Glutamatergic neuron (in vitro differentiated cells): ENCODE data around the gene ZNF469. TPM values are rescaled to one million over a fixed set of nuclear protein-coding genes. Genes with fewer than 3 reads are reported as not detected.

Experiments
- DNase-seq: peaks from one replicate; pipeline ENCODE4 v3.0.0; 2022
- H3K27ac Mint-ChIP-seq: one replicate; pipeline ENCODE4 v1.8.0; 2020; ENCODE audit warnings: mild to moderate bottlenecking, mixed read lengths, inconsistent platforms; ENCODE audit not compliant: unreplicated experiment
- H3K27me3 Mint-ChIP-seq: one replicate; pipeline ENCODE4 v1.8.0; 2020; ENCODE audit warnings: mild to moderate bottlenecking, moderate library complexity, mixed read lengths, inconsistent platforms; ENCODE audit not compliant: unreplicated experiment
- H3K36me3 Mint-ChIP-seq: one replicate; pipeline ENCODE4 v1.8.0; 2020; ENCODE audit warnings: mild to moderate bottlenecking, mixed read lengths, inconsistent platforms; ENCODE audit not compliant: unreplicated experiment
- H3K4me1 Mint-ChIP-seq: one replicate; pipeline ENCODE4 v1.8.0; 2020; ENCODE audit warnings: mild to moderate bottlenecking, low read depth, mixed read lengths, inconsistent platforms; ENCODE audit not compliant: unreplicated experiment
- H3K4me3 Mint-ChIP-seq: one replicate; pipeline ENCODE4 v1.8.0; 2020; ENCODE audit warnings: mild to moderate bottlenecking, mixed read lengths, inconsistent platforms; ENCODE audit not compliant: unreplicated experiment
- H3K9me3 Mint-ChIP-seq: one replicate; pipeline ENCODE4 v1.8.0; 2020; ENCODE audit warnings: mild to moderate bottlenecking, moderate library complexity, mixed read lengths, inconsistent platforms; ENCODE audit not compliant: unreplicated experiment
- total RNA-seq: library from RNA; stranded (reverse); fragmentation: NEBNext Ultra II Directional; extraction: Animal tissue kit (Norgen Biotek cat#: 25700); gene quantifications from one replicate; pipeline ENCODE4 v1.2.1, GENCODE V29; 2021; ENCODE audit not compliant: unreplicated experiment
- TF ChIP-seq, protein P1 (sequence below): fragments of 200-600 bp; sonication (generic); IDR thresholded peaks from one replicate; pipeline ENCODE4 v1.5.0; 2021; ENCODE audit not compliant: partially characterized antibody, unreplicated experiment

The ZNF469 gene
- total RNA-seq, 1 donor from 2014 or later = 0.56 TPM

DNA sequence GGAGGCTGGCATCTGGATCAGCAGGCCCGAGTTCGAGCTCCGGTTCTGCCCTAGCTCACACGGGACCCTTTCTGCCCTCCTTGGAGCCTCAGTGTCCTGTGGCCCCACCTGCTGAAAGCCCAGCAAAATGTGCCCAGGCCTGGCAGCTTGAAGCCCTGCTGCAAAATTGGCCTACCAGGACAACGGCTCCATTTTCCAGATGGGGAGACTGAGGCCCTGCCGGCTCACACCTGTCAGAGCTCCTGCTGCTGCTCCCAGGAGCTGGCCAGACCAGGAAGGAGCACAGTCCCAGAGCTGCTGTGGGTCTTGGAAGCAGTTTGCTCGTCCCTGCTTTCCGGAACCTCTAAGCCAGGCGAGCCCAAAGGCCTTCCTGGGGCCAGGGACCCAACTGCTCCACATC lies 17.4 kb downstream of the ZNF469 start:
- TF ChIP-seq, protein P1, sequence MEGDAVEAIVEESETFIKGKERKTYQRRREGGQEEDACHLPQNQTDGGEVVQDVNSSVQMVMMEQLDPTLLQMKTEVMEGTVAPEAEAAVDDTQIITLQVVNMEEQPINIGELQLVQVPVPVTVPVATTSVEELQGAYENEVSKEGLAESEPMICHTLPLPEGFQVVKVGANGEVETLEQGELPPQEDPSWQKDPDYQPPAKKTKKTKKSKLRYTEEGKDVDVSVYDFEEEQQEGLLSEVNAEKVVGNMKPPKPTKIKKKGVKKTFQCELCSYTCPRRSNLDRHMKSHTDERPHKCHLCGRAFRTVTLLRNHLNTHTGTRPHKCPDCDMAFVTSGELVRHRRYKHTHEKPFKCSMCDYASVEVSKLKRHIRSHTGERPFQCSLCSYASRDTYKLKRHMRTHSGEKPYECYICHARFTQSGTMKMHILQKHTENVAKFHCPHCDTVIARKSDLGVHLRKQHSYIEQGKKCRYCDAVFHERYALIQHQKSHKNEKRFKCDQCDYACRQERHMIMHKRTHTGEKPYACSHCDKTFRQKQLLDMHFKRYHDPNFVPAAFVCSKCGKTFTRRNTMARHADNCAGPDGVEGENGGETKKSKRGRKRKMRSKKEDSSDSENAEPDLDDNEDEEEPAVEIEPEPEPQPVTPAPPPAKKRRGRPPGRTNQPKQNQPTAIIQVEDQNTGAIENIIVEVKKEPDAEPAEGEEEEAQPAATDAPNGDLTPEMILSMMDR = no peak
- Mint-ChIP-seq H3K36me3 (peaks cover 5% of the 10 kb centered on the region), H3K9me3 (peaks cover 2% of the 10 kb centered on the region), H3K4me3 (no peak overlapping the region), H3K27ac (no peak overlapping the region), H3K4me1 (peaks cover 6% of the 10 kb centered on the region), H3K27me3 (peaks cover 12% of the 10 kb centered on the region)
- DNase-seq = no peak

DNA sequence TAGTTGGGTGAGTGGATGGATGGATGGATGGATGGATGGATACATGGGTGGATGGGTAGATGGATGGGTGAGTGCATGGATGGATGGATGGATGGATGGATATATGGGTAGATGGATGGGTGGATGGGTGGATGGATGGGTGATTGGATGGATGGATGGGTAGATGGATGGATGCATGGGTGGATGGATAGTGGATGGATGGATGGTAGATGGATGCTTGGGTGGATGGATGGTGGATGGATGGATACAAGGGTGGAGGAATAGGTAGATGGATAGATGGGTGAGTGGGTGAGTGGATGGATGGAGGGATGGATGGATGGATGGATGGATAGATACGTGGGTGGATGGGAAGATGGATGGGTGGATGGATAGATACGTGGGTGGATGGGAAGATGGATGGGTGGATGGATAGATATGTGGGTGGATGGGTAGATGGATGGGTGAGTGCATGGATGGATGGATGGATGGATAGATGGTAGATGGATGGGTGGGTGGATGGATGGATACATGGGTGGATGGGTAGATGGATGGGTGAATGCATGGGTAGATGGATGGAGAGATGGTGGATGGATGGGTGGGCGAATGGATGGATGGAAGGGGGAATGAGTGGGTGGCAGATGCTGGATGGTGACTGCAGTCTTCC lies 19.0 kb downstream of the ZNF469 start:
- DNase-seq = no peak
- no peak overlapping the region for H3K27ac Mint-ChIP-seq
- peaks cover 6% of the 10 kb centered on the region for H3K4me1 Mint-ChIP-seq
- no peak overlapping the region for H3K4me3 Mint-ChIP-seq
- H3K27me3 Mint-ChIP-seq = peaks cover 12% of the 10 kb centered on the region
- H3K36me3 Mint-ChIP-seq = peaks cover 5% of the 10 kb centered on the region
- peaks cover 3% of the 10 kb centered on the region for H3K9me3 Mint-ChIP-seq
- TF ChIP-seq, protein P1 = no peak

DNA sequence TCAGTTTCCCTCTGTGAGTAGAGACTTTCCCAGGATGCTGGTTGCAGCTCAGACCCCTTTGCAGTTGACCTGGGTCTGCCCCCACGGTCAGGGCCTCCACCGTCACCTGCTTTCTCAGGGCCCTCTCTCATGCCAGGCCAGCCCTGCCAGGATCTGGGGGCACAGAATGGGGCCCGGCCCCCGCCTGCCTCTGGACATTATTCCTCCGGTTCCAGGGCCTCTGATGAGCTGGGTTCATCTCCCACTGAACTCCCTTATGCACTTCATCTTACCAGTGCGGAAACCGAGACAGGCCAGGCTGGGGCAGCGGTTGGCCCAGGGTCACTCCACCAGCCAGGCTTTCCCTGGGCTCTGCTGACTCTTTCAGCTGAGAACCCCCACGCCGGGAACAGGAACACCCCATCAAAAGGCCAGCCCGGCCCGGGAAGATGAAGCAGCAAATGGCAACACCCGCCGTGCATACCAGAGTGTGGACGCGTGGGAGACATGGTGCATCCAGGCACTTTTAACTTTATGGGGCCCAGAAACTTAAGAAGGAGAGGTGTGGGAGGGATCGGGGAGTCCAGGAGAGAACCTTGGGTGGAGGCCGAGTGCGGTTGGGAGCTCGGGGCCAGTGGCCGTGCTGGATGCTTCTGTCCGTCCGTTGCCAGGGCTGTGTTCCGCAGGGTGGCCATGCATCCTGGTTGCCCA lies 19.9 kb downstream of the ZNF469 start:
- no peak overlapping the region for H3K4me3 Mint-ChIP-seq

DNA sequence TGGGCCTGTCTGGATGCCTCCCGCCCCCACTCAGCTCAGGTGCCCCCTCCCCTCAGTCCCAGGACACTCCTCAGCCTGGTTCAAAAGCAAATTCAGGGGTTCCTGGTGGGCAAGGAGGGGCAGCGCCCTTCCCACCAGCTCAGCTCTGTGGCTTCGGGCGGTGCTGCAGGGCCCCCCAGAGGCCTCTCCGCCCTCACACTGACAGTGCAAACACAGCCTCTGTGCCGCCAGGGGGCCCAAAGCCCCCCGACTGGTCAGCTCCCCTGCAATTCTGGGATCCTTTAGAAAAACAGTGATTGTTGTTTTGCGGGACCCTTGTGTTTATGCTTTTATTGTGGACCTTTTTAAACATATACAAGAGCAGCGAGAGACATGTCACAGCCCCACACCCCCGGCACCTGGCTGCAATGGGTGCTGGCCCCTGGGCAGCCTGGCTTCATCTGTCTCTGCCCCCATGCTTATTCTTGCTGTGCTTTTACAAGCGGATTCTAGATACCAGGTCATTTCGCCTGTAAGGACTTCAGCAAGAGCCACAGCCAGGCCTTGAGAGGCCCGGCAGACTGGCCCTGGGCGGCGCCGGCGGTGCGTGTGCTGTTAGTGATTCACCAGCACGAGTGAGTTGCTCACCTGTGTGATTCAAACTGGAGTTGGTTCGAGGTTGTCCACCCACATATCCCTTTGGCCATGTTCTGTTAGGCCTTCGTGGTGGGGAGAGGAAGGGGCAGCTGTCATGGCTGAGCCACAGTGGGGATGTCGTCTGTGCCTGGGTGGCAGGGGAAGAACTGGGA lies 21.2 kb downstream of the ZNF469 start:
- Mint-ChIP-seq H3K4me1 (peaks cover 4% of the 10 kb centered on the region), H3K36me3 (no peaks in the 10 kb centered on the region), H3K27ac (no peak overlapping the region), H3K27me3 (peaks cover 8% of the 10 kb centered on the region), H3K4me3 (no peak overlapping the region), H3K9me3 (peaks cover 5% of the 10 kb centered on the region)
- TF ChIP-seq, protein P1 = no peak
- DNase-seq = no peak

More for the DNA sequence above, 19.9 kb downstream of the ZNF469 start:
- no peaks in the 10 kb centered on the region for H3K36me3 Mint-ChIP-seq
- peaks cover 4% of the 10 kb centered on the region for H3K4me1 Mint-ChIP-seq
- H3K27me3 Mint-ChIP-seq = peaks cover 10% of the 10 kb centered on the region
- no peak for DNase-seq
- TF ChIP-seq, protein P1 = no peak
- no peak overlapping the region for H3K27ac Mint-ChIP-seq
- peaks cover 5% of the 10 kb centered on the region for H3K9me3 Mint-ChIP-seq
